Activated CD4-positive, alpha-beta T cell treated with anti-CD3 and anti-CD28 coated beads for 36 hours (primary cell): ENCODE data around the gene FNDC5. TPM values are rescaled to one million over a fixed set of nuclear protein-coding genes. Genes with fewer than 3 reads are reported as not detected.
A peak's percentile ranks its signal among the peaks of the same experiment; 100 is the strongest.

ENCODE experiments used
- ATAC-seq: fragments of 200-7000 bp; cut with Tn5 transposase; one replicate; pipeline ENCODE4 v1.10.0; 2021; ENCODE audit warnings: mild to moderate bottlenecking, moderate library complexity
- CTCF ChIA-PET: fragments of 350-600 bp; sonication (Branson Sonifier 250); formaldehyde crosslinking; loops from one replicate; lab custom pipeline; 2021; ENCODE audit warnings: antibody characterized with exemption; lab: Charles Lee
- POLR2A ChIA-PET: fragments of 350-600 bp; sonication (Branson Sonifier 250); formaldehyde crosslinking; loops from one replicate; lab custom pipeline; 2021; ENCODE audit warnings: antibody characterized with exemption, inconsistent platforms; lab: Charles Lee
- DNase-seq: peaks from one replicate; pipeline ENCODE4 v3.0.0-alpha.2; 2020
- H3K27ac Mint-ChIP-seq: one replicate; pipeline ENCODE4 v1.8.0; 2021; ENCODE audit warnings: mixed read lengths
- H3K27me3 Mint-ChIP-seq: one replicate; pipeline ENCODE4 v1.8.0; 2021; ENCODE audit warnings: mixed read lengths
- H3K36me3 Mint-ChIP-seq: one replicate; pipeline ENCODE4 v1.8.0; 2021; ENCODE audit warnings: low read depth, mixed read lengths
- H3K4me1 Mint-ChIP-seq: one replicate; pipeline ENCODE4 v1.8.0; 2021; ENCODE audit warnings: mixed read lengths
- H3K4me3 Mint-ChIP-seq: one replicate; pipeline ENCODE4 v1.8.0; 2021; ENCODE audit warnings: mild to moderate bottlenecking, moderate library complexity, mixed read lengths
- H3K9me3 Mint-ChIP-seq: one replicate; pipeline ENCODE4 v1.8.0; 2021; ENCODE audit warnings: low read depth, mixed read lengths
- intact Hi-C, 2 experiments: fragments of 100-400 bp; cut with DNase I in 1 of 2; cut with micrococcal nuclease in 1 of 2; formaldehyde crosslinking; loops; one replicate each; pipeline versions ENCODE4 v1.14.2 to v1.15.1; 2022 to 2024; cut with DNase I, micrococcal nuclease
- total RNA-seq, 2 experiments: library from RNA; stranded (reverse); gene quantifications; one replicate each; pipeline ENCODE4 v1.2.3, GENCODE V29; 2021

The FNDC5 gene
- total RNA-seq, 2 experiments from 2014 or later = not detected

- no peak overlapping the region for H3K27ac Mint-ChIP-seq
- no peaks in the 10 kb centered on the region for H3K9me3 Mint-ChIP-seq
- H3K4me3 Mint-ChIP-seq = no peak overlapping the region
- intact Hi-C loops = no loop called here
- peaks cover 31% of the 10 kb centered on the region for H3K27me3 Mint-ChIP-seq
- CTCF ChIA-PET = interaction anchor here (0.6 kb wide), 2 partner anchors 21 to 1160 kb away, joined by 3 to 4 read pairs; no protein-coding TSS in a partner anchor
- ATAC-seq = no peak
- no peaks in the 10 kb centered on the region for H3K4me1 Mint-ChIP-seq
- POLR2A ChIA-PET = interaction anchor here (0.6 kb wide), 2 partner anchors 37 to 91 kb away, joined by 3 to 6 read pairs; no protein-coding TSS in a partner anchor
- H3K36me3 Mint-ChIP-seq = no peaks in the 10 kb centered on the region
- no peak for DNase-seq
Observed at GRCh38 chr1:32881871-32882850, 11.4 kb upstream of the FNDC5 start.

GRCh38 chr1:32881291-32881690, 10.6 kb upstream of the FNDC5 start:
- POLR2A ChIA-PET = interaction anchor here (0.6 kb wide), 1 partner anchor 37 kb away, joined by 6 read pairs; no protein-coding TSS in a partner anchor
- no peak overlapping the region for H3K27ac Mint-ChIP-seq
- H3K27me3 Mint-ChIP-seq = peaks cover 28% of the 10 kb centered on the region
- DNase-seq (no peak), ATAC-seq (no peak)
- no peaks in the 10 kb centered on the region for H3K36me3 Mint-ChIP-seq
- H3K4me1 Mint-ChIP-seq = no peaks in the 10 kb centered on the region
- intact Hi-C loops = no loop called here
- CTCF ChIA-PET = interaction anchor here (0.6 kb wide), 1 partner anchor 1160 kb away, joined by 3 read pairs; no protein-coding TSS in a partner anchor
- no peaks in the 10 kb centered on the region for H3K9me3 Mint-ChIP-seq
- H3K4me3 Mint-ChIP-seq = no peak overlapping the region

GRCh38 chr1:32878637-32879041, 7.9 kb upstream of the FNDC5 start:
- Mint-ChIP-seq H3K9me3 (no peaks in the 10 kb centered on the region), H3K4me1 (no peaks in the 10 kb centered on the region), H3K27ac (no peak overlapping the region), H3K4me3 (no peak overlapping the region), H3K27me3 (peaks cover 28% of the 10 kb centered on the region), H3K36me3 (no peaks in the 10 kb centered on the region)
- CTCF ChIA-PET = interaction anchor here (0.5 to 1.4 kb wide), 5 partner anchors 40 to 266 kb away, joined by 3 to 5 read pairs (median 3); no protein-coding TSS in a partner anchor
- DNase-seq (no peak), ATAC-seq (no peak)
- intact Hi-C loops = no loop called here
- POLR2A ChIA-PET = no interaction called here

GRCh38 chr1:32878183-32878582, 7.5 kb upstream of the FNDC5 start:
- CTCF ChIA-PET = interaction anchor here (0.7 to 1.4 kb wide), 4 partner anchors 41 to 216 kb away, joined by 3 to 5 read pairs (median 4); no protein-coding TSS in a partner anchor
- no peak overlapping the region for H3K4me3 Mint-ChIP-seq
- H3K9me3 Mint-ChIP-seq = no peaks in the 10 kb centered on the region
- H3K4me1 Mint-ChIP-seq = no peaks in the 10 kb centered on the region
- no peaks in the 10 kb centered on the region for H3K36me3 Mint-ChIP-seq
- intact Hi-C loops = no loop called here
- H3K27ac Mint-ChIP-seq = no peak overlapping the region
- POLR2A ChIA-PET = no interaction called here
- ATAC-seq (no peak), DNase-seq (no peak)
- H3K27me3 Mint-ChIP-seq = peaks cover 25% of the 10 kb centered on the region

GRCh38 chr1:32877211-32878110, 6.7 kb upstream of the FNDC5 start:
- intact Hi-C loops = no loop called here

GRCh38 chr1:32876341-32877210, 5.9 kb upstream of the FNDC5 start:
- no peak overlapping the region for H3K4me3 Mint-ChIP-seq
- no peak overlapping the region for H3K27ac Mint-ChIP-seq
- no peaks in the 10 kb centered on the region for H3K9me3 Mint-ChIP-seq
- POLR2A ChIA-PET = no interaction called here
- CTCF ChIA-PET = interaction anchor here (0.6 to 3.5 kb wide), 22 partner anchors 10 to 358 kb away, joined by 3 to 33 read pairs (median 4); partner anchors contain the start of genes AZIN2, HPCA and TRIM62
- H3K4me1 Mint-ChIP-seq = no peaks in the 10 kb centered on the region
- ATAC-seq = peak; percentile 89
- no peaks in the 10 kb centered on the region for H3K36me3 Mint-ChIP-seq
- intact Hi-C loops = loop anchor here (1.0 kb wide), 1 partner anchor 210 kb away; no protein-coding TSS in a partner anchor
- DNase-seq = peak; percentile 86
- peaks cover 34% of the 10 kb centered on the region for H3K27me3 Mint-ChIP-seq

More at GRCh38 chr1:32877211-32878110, 6.7 kb upstream of the FNDC5 start:
- Mint-ChIP-seq H3K27ac (no peak overlapping the region), H3K27me3 (peaks cover 28% of the 10 kb centered on the region), H3K36me3 (no peaks in the 10 kb centered on the region), H3K9me3 (no peaks in the 10 kb centered on the region), H3K4me1 (no peaks in the 10 kb centered on the region), H3K4me3 (no peak overlapping the region)
- POLR2A ChIA-PET = no interaction called here
- CTCF ChIA-PET = interaction anchor here (0.7 to 3.5 kb wide), 9 partner anchors 9 to 211 kb away, joined by 3 to 33 read pairs (median 6); partner anchors contain the start of gene HPCA
- ATAC-seq = no peak
- no peak for DNase-seq

- Mint-ChIP-seq H3K27me3 (peaks cover 42% of the 10 kb centered on the region), H3K27ac (no peak overlapping the region), H3K4me1 (no peaks in the 10 kb centered on the region), H3K36me3 (no peaks in the 10 kb centered on the region), H3K9me3 (no peaks in the 10 kb centered on the region), H3K4me3 (no peak overlapping the region)
- DNase-seq (no peak), ATAC-seq (no peak)
- intact Hi-C loops = loop anchor here in 1 of 2 experiments (5.0 kb wide), 1 partner anchor 103 kb away; no protein-coding TSS in a partner anchor
- ChIA-PET CTCF (interaction anchor here (0.5 to 3.5 kb wide), 18 partner anchors 11 to 392 kb away, joined by 3 to 33 read pairs (median 4); partner anchors contain the start of genes AZIN2, HPCA and TRIM62), POLR2A (interaction anchor here (0.6 kb wide), 1 partner anchor 89 kb away, joined by 5 read pairs; no protein-coding TSS in a partner anchor)
Observed at GRCh38 chr1:32874860-32875752, 4.4 kb upstream of the FNDC5 start.

GRCh38 chr1:32873484-32873883, 2.8 kb upstream of the FNDC5 start:
- ChIA-PET POLR2A (no interaction called here), CTCF (interaction anchor here (0.6 to 2.8 kb wide), 14 partner anchors 11 to 639 kb away, joined by 3 to 10 read pairs (median 4); no protein-coding TSS in a partner anchor)
- no peak overlapping the region for H3K4me3 Mint-ChIP-seq
- H3K27me3 Mint-ChIP-seq = peaks cover 51% of the 10 kb centered on the region
- DNase-seq (no peak), ATAC-seq (no peak)
- H3K4me1 Mint-ChIP-seq = no peaks in the 10 kb centered on the region
- H3K27ac Mint-ChIP-seq = no peak overlapping the region
- no peaks in the 10 kb centered on the region for H3K36me3 Mint-ChIP-seq
- H3K9me3 Mint-ChIP-seq = no peaks in the 10 kb centered on the region
- intact Hi-C loops = loop anchor here (2.0 to 5.0 kb wide), 2 partner anchors 101 to 353 kb away; no protein-coding TSS in a partner anchor

GRCh38 chr1:32872192-32872460, 1.4 kb upstream of the FNDC5 start:
- H3K27me3 Mint-ChIP-seq = peaks cover 42% of the 10 kb centered on the region
- H3K9me3 Mint-ChIP-seq = no peaks in the 10 kb centered on the region
- no peaks in the 10 kb centered on the region for H3K36me3 Mint-ChIP-seq
- H3K4me3 Mint-ChIP-seq = no peak overlapping the region
- intact Hi-C loops = loop anchor here (1.0 to 5.0 kb wide), 4 partner anchors 100 to 352 kb away; no protein-coding TSS in a partner anchor
- DNase-seq (no peak), ATAC-seq (no peak)
- ChIA-PET CTCF (interaction anchor here (0.6 to 2.8 kb wide), 14 partner anchors 12 to 352 kb away, joined by 3 to 10 read pairs (median 4); partner anchors contain the start of gene AZIN2), POLR2A (no interaction called here)
- H3K4me1 Mint-ChIP-seq = no peaks in the 10 kb centered on the region
- H3K27ac Mint-ChIP-seq = no peak overlapping the region
